Transverse colon (tissue), 4 donors: Measurements from ENCODE around the gene NOTO. TPM values are rescaled to one million over a fixed set of nuclear protein-coding genes. Genes with fewer than 3 reads are reported as not detected.
A peak's percentile ranks its signal among the peaks of the same experiment; 100 is the strongest.

Source experiments
- DNase-seq: peaks from one replicate; pipeline ENCODE4 v3.0.0-alpha.2; 2019
- H3K27ac ChIP-seq, 4 donors: fragments of 200-600 bp; sonication (generic); 2 replicates each; pipeline ENCODE4 v1.5.1; 2016 to 2018; ENCODE audit warnings: inconsistent platforms in 4 of 4
- H3K27me3 ChIP-seq: fragments of 200-600 bp; sonication (generic); 2 replicates; pipeline ENCODE4 v1.5.1; 2017; ENCODE audit warnings: inconsistent platforms
- H3K36me3 ChIP-seq, 4 donors: fragments of 200-600 bp; sonication (generic); 2 replicates each; pipeline ENCODE4 v1.5.1; 2017 to 2019; ENCODE audit warnings: inconsistent platforms in 4 of 4
- H3K4me1 ChIP-seq, 4 donors: fragments of 200-600 bp; sonication (generic); 2 replicates each; pipeline ENCODE4 v1.5.1; 2017 to 2020; ENCODE audit warnings: inconsistent platforms in 4 of 4
- H3K4me3 ChIP-seq, 4 donors: fragments of 200-600 bp; sonication (generic); 1 replicate in 1 of 4; 2 replicates in 3 of 4; pipeline versions ENCODE4 v1.5.1 to v1.6.1; 2017 to 2019; ENCODE audit warnings: inconsistent platforms in 4 of 4
- H3K9me3 ChIP-seq, 2 donors: fragments of 200-600 bp; sonication (generic); 2 replicates each; pipeline ENCODE4 v1.5.1; 2017 to 2019; ENCODE audit warnings: inconsistent platforms in 2 of 2
- CTCF ChIP-seq, 5 experiments: fragments of 200-600 bp in 3 of 5; fragments of 450-650 bp in 2 of 5; sonication (generic) in 3 of 5; IDR thresholded peaks; 1 replicate in 2 of 5; 2 replicates in 3 of 5; pipeline ENCODE4 v1.5.1; 2016 to 2017; ENCODE audit warnings: antibody characterized with exemption in 5 of 5, inconsistent platforms in 3 of 5, mild to moderate bottlenecking in 2 of 5, moderate library complexity in 1 of 5
- EP300 ChIP-seq: sonication (generic); formaldehyde crosslinking; IDR thresholded peaks from one replicate; pipeline ENCODE4 v1.6.1; 2017; ENCODE audit warnings: antibody characterized with exemption, low read depth
- WGBS, 2 donors: methylation state at CpG; one replicate each; pipeline ENCODE4 v1.1.5; 2018; ENCODE audit warnings: low coverage in 1 of 2; 5-methylcytosine and 5-hydroxymethylcytosine counted together
- in situ Hi-C, 4 donors: fragments of 200-750 bp; cut with MboI; loops; one replicate each; pipeline versions ENCODE4 v1.15.0 to v1.15.1; 2017; ENCODE audit warnings: low sequenced_read_pairs in 3 of 4, low pct_ligation_motif_present in 1 of 4, low pct_unique_long_range_greater_than_20kb in 1 of 4
- intact Hi-C: fragments of 100-400 bp; cut with DNase I; formaldehyde crosslinking; loops from one replicate; pipeline ENCODE4 v1.15.1; 2023; ENCODE audit warnings: low total_unique reads
- total RNA-seq, 4 donors: library from RNA; depleted of rRNA; stranded (reverse); fragments of >200 nt; gene quantifications; one replicate each; pipeline ENCODE4 v1.1.0, GENCODE V29; 2016

Gene NOTO
- total RNA-seq, 4 donors from 2014 or later = not detected

GRCh38 chr2:73260338-73260984, 58.1 kb downstream of the NOTO start:
- no peaks in the 10 kb centered on the region for H3K9me3 ChIP-seq
- 56% methylated on average over 17 of the region's 17 CpGs; no CpG with 5 or more reads in 1 of the 2 donors for WGBS, 2 donors
- no peaks in the 10 kb centered on the region for H3K27me3 ChIP-seq
- H3K4me3 ChIP-seq = no peak overlapping the region
- no peaks in the 10 kb centered on the region for H3K4me1 ChIP-seq
- DNase-seq = peak; percentile 22
- in situ Hi-C loops (no loop called here), intact Hi-C loops (no loop called here)
- H3K36me3 ChIP-seq = no peaks in the 10 kb centered on the region
- H3K27ac ChIP-seq = no peak overlapping the region
- TF ChIP-seq EP300 (no peak), CTCF (IDR thresholded peaks at IDR 0.05) (peak in 2 of 5 experiments; percentile 20 to 27)

Other genes with a start within 250 kb of the NOTO start
- 10 to 100 TPM; 12.3 to 98.4 (median 42.7) TPM for gene SFXN5, start 130.9 kb upstream of the NOTO start, total RNA-seq
- gene RAB11FIP5, start 89.6 kb upstream of the NOTO start, total RNA-seq = 10 to 100 TPM; 22.7 to 31.0 (median 26.9) TPM
- 10 to 100 TPM in 3 of 4 donors, 1 to 10 TPM in 1; 6.4 to 16.1 (median 13.4) TPM for gene SMYD5, start 11.7 kb downstream of the NOTO start, total RNA-seq
- gene PRADC1, start 30.7 kb downstream of the NOTO start, total RNA-seq = 10 to 100 TPM; 44.3 to 77.1 (median 61.8) TPM
- gene CCT7, start 31.7 kb downstream of the NOTO start, total RNA-seq = 100 to 1,000 TPM in 3 of 4 donors, 10 to 100 TPM in 1; 87.9 to 171 (median 116) TPM
- 1 to 10 TPM; 1.4 to 10.0 (median 5.7) TPM for gene FBXO41, start 81.9 kb downstream of the NOTO start, total RNA-seq
- gene EGR4, start 91.0 kb downstream of the NOTO start, total RNA-seq = not detected
- gene ALMS1, start 183.3 kb downstream of the NOTO start, total RNA-seq = 10 to 100 TPM; 22.4 to 72.4 (median 29.9) TPM